Muscle of leg (tissue), 11 donors: ENCODE measurements around the gene DDR2. TPM values are rescaled to one million over a fixed set of nuclear protein-coding genes. Genes with fewer than 3 reads are reported as not detected.

Experiments
- DNase-seq: peaks from one replicate; pipeline ENCODE4 v3.0.0; 2013
- H3K27ac ChIP-seq: one replicate; pipeline ENCODE4 v1.5.1; 2013; ENCODE audit warnings: mild to moderate bottlenecking, low read length, control low read depth
- H3K27me3 ChIP-seq: one replicate; pipeline ENCODE4 v1.6.1; 2013; ENCODE audit warnings: low read length; ENCODE audit not compliant: control insufficient read depth, insufficient read depth
- H3K36me3 ChIP-seq: one replicate; pipeline ENCODE4 v1.6.1; 2013; ENCODE audit warnings: low read length; ENCODE audit not compliant: control insufficient read depth, insufficient read depth
- H3K4me1 ChIP-seq: one replicate; pipeline ENCODE4 v1.6.1; 2013; ENCODE audit warnings: low read length; ENCODE audit not compliant: control insufficient read depth, insufficient read depth
- H3K4me3 ChIP-seq: one replicate; pipeline ENCODE4 v1.5.1; 2013; ENCODE audit warnings: low read length, control low read depth
- H3K9me3 ChIP-seq: replicated peaks from 2 replicates; pipeline ENCODE4 v1.6.1; 2013; ENCODE audit warnings: low read depth, low read length; ENCODE audit not compliant: control insufficient read depth
- WGBS: methylation state at CpG from one replicate; pipeline ENCODE4 v1.1.5; 2013; ENCODE audit warnings: missing lambda C conversion rate; ENCODE audit not compliant: insufficient coverage; 5-methylcytosine and 5-hydroxymethylcytosine counted together
- polyA plus RNA-seq, 8 donors: library from polyadenylated mRNA; unstranded; fragments of 120-200 nt; gene quantifications; one replicate each; pipeline versions ENCODE4 v1.2.1 to v1.2.3, GENCODE V29; 2013; ENCODE audit warnings: inconsistent platforms in 1 of 8, low replicate concordance in 1 of 8; ENCODE audit not compliant: insufficient read length in 8 of 8, insufficient read depth in 1 of 8
- total RNA-seq: library from RNA; stranded (reverse); fragments of 120-200 nt; gene quantifications from one replicate; pipeline ENCODE4 v1.2.4, GENCODE V29; 2013

The DDR2 gene
- total and polyA plus RNA-seq, 9 donors = 23.7 to 66.4 (median 47.9) TPM

DNA sequence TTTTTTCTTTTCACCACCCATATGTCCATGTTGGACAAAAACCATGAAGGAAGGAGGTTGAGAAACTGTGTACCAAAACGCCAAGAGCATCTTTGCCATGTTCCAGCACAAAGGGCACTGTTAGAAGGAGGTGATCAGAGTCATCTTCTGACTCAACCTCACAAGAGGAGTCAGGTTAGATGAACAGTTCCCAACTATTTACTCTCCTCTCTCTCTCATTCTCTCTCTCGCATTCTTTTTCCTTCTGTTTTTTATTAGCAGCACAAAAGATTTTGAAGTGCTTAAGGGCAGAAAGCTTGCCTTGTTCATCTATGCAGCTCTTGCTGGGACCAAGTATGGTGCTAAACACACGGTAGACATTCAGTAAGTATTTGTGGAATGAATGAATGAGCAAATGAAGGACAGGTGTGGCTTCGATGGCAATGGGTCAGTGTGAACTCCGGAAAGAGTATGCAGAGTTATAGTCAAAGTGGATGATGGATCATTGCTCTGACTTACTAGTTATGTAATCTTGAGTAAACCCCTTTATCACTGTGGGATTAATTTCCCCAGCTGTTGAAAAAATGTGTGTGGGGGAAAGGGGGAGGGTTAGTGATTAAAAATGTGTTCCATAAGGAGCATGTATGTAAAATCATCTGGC lies 33.9 kb downstream of the DDR2 start:
- 56% methylated on average over 3 of the region's 5 CpGs for WGBS
- no peak overlapping the region for H3K4me3 ChIP-seq

GRCh38 chr1:162667381-162668080 lies 35.3 kb downstream of the DDR2 start:
- H3K9me3 ChIP-seq = no peaks in the 10 kb centered on the region
- no peak overlapping the region for H3K4me3 ChIP-seq
- DNase-seq = peak; percentile 77
- no peak overlapping the region for H3K27ac ChIP-seq
- H3K4me1 ChIP-seq = peaks cover 12% of the 10 kb centered on the region
- H3K27me3 ChIP-seq = no peaks in the 10 kb centered on the region
- WGBS = 17% methylated on average over 1 of the region's 2 CpGs
- peaks cover 5% of the 10 kb centered on the region for H3K36me3 ChIP-seq

More for the DNA sequence above, 33.9 kb downstream of the DDR2 start:
- no peaks in the 10 kb centered on the region for H3K9me3 ChIP-seq
- no peak overlapping the region for H3K27ac ChIP-seq
- no peak for DNase-seq
- peaks cover 4% of the 10 kb centered on the region for H3K36me3 ChIP-seq
- peaks cover 16% of the 10 kb centered on the region for H3K4me1 ChIP-seq
- no peaks in the 10 kb centered on the region for H3K27me3 ChIP-seq

- Histone ChIP-seq H3K4me1 (peaks cover 2% of the 10 kb centered on the region), H3K27me3 (no peaks in the 10 kb centered on the region), H3K36me3 (peaks cover 7% of the 10 kb centered on the region), H3K27ac (no peak overlapping the region), H3K9me3 (no peaks in the 10 kb centered on the region), H3K4me3 (no peak overlapping the region)
- 72% methylated on average over 3 of the region's 8 CpGs for WGBS
- no peak for DNase-seq
These were observed 38.8 kb downstream of the DDR2 start for GRCh38 chr1:162670928-162671663.

DNA sequence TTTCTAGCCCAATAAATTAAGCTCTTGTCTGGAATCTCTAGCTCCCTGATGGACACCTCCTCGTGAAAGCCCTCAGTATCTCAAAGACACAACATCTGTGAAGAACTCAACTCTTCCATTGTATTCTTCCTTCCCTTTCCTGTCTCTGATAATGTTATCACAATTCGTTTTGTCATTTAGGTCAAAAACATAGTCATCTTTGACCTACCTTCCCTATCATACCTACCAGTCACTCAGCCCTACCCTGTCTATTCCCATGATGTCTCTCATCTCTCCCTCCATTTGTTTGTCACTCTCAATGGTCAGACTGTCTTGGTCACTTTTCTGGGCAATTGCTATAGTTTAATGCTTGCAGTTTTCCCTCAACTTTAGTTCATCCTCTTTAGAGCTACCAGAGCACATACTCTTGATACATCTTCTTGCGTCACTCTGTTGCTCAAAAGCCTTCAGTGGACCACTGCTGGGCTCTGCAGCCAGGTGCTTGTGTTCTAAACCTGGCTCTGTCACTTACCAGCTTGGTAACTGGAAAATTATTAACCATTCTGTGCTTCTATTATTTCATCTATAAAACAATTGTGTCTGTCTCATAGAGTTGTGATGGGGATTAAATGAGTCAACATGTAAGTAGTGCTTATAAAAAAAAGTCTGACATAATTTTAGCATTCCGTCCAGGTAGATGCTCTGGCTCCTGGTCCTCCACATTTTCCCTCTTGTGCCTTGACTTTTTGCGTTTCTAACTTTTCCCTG lies 39.6 kb downstream of the DDR2 start:
- Histone ChIP-seq H3K4me1 (peaks cover 3% of the 10 kb centered on the region), H3K27ac (no peak overlapping the region), H3K27me3 (no peaks in the 10 kb centered on the region), H3K9me3 (no peaks in the 10 kb centered on the region), H3K36me3 (peaks cover 7% of the 10 kb centered on the region), H3K4me3 (no peak overlapping the region)
- DNase-seq = no peak
- 100% methylated on average over 3 of the region's 5 CpGs for WGBS

DNA sequence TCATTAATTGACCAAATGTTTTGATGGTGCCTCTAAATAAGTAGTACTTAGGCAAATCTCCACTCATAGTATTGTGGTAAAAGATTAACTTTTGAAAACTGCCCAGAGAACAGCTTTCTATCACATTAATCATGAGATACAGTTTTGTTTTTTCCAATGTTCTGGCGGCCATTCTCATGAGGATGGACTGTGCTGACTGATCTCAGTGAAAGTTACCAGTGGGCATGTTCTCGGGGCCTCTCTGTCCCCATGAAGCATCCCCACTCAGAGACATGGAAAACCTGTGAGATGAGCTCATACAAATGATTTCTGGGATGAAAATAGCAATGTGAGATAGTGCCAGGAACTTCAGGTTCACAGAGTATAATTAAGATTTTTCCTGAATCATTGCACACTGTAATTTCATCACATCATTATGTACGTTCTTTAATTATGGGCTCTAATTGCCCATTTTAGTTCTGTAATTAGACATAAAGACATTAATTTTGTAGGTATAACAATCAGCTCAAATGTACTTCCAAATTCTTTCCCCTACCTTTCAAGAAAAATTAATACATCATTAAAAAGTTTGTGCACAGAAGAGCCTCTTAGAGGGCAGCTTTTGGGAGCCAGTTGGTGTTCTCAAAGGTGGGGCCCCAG lies 40.5 kb downstream of the DDR2 start:
- Histone ChIP-seq H3K4me1 (peaks cover 6% of the 10 kb centered on the region), H3K36me3 (peaks cover 7% of the 10 kb centered on the region), H3K27me3 (no peaks in the 10 kb centered on the region), H3K9me3 (no peaks in the 10 kb centered on the region), H3K27ac (no peak overlapping the region), H3K4me3 (no peak overlapping the region)
- DNase-seq = no peak
- 100% methylated on average over 1 of the region's 3 CpGs for WGBS

DNA sequence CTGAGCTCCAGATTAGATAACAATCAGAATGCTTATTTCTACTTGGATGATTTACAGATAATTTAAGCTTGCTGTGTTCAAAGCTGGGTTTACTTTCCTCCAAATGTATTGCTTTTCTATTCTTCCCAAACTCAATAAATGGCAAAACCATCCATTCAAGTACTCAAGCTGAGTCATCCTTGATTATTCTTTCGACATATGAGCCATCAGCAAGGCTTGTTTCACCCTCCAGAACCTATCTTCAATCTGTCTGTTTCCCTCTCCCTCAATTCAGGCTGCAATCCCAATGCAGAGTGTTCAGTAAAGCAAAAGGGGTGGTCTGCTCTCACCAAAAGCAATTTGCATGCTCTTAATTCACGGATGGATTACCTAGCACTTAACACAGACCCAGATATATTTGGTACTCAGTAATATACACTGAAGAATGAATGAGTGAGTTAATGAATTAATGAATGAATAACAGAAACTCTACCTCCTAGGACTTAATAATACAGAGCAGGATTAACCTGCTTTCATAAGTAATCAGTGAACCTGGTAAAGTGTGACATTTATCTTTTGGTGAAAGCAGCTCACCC lies 41.9 kb downstream of the DDR2 start:
- H3K36me3 ChIP-seq = peaks cover 7% of the 10 kb centered on the region
- WGBS = no CpG with 5 or more reads among the region's 2 CpGs
- no peaks in the 10 kb centered on the region for H3K27me3 ChIP-seq
- DNase-seq = no peak
- peaks cover 10% of the 10 kb centered on the region for H3K4me1 ChIP-seq
- no peaks in the 10 kb centered on the region for H3K9me3 ChIP-seq
- H3K4me3 ChIP-seq = no peak overlapping the region
- no peak overlapping the region for H3K27ac ChIP-seq

- WGBS = 50% methylated on average over 1 of the region's 2 CpGs
- Histone ChIP-seq H3K9me3 (peaks cover 4% of the 10 kb centered on the region), H3K36me3 (peaks cover 5% of the 10 kb centered on the region), H3K27ac (no peak overlapping the region), H3K4me3 (no peak overlapping the region), H3K27me3 (no peaks in the 10 kb centered on the region), H3K4me1 (peaks cover 10% of the 10 kb centered on the region)
- DNase-seq = no peak
These were observed 43.8 kb downstream of the DDR2 start for GRCh38 chr1:162676087-162676486.

DNA sequence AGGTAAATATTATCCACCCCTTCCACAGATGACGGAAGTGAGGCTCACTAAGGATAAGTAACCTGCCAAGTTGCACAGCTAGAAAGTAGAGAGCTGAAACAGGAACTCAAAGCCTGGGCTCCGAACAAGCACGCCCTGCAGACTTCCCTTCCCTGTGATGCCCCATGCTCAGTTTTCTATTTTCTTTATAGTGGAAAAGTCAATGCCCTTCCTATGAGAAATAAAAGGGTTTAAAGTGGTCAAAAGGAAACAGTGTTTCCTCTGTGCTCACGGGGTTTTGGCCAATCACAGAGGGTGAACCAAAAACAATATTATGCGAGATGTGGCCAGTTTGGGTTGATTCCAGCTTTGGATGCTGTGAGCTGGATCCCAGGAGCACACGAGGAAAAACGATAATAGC lies 44.5 kb downstream of the DDR2 start:
- Histone ChIP-seq H3K4me3 (no peak overlapping the region), H3K4me1 (peaks cover 10% of the 10 kb centered on the region), H3K27me3 (no peaks in the 10 kb centered on the region), H3K36me3 (peaks cover 4% of the 10 kb centered on the region), H3K27ac (peak overlapping the region; percentile 38), H3K9me3 (peaks cover 4% of the 10 kb centered on the region)
- WGBS = 18% methylated on average over 2 of the region's 7 CpGs
- peak; percentile 81 for DNase-seq

- Histone ChIP-seq H3K36me3 (peaks cover 4% of the 10 kb centered on the region), H3K9me3 (peaks cover 4% of the 10 kb centered on the region), H3K27ac (no peak overlapping the region), H3K4me3 (no peak overlapping the region), H3K4me1 (peaks cover 14% of the 10 kb centered on the region), H3K27me3 (no peaks in the 10 kb centered on the region)
- no peak for DNase-seq
- no CpG with 5 or more reads among the region's 4 CpGs for WGBS
These were observed 45.5 kb downstream of the DDR2 start for GRCh38 chr1:162677607-162678371.
